Suppressor macrophage treated with lipopolysaccharide for 4 hours (primary cell): ENCODE data around the gene SLIT3.

Source experiments
- DNase-seq: peaks from one replicate; pipeline ENCODE4 v3.0.0-alpha.2; 2020

Gene SLIT3

GRCh38 chr5:168781941-168782571 is 518.9 kb downstream of the SLIT3 start:
- DNase-seq = no peak

- DNase-seq = no peak
These were observed 520.1 kb downstream of the SLIT3 start for GRCh38 chr5:168780888-168781287.

DNA sequence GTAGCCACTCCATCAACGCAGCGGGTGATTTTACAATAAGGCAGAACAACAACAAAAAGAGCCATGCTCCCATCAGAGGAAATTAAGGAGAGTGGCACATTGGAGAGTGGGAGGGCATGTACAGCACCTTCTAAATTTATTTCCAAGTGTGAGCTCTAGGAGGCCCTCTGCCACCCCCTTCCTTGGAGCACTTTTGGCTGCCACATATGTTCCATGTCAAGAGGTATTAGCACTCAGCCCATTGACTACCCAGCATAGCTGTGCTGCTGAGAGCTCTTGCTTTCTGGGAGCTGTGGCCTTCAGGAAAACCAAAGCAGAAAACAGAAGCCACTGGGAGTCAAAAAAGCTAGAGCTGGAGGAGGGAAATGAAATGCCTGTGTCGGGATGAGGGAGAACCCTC is 521.6 kb downstream of the SLIT3 start:
- DNase-seq = no peak

DNA sequence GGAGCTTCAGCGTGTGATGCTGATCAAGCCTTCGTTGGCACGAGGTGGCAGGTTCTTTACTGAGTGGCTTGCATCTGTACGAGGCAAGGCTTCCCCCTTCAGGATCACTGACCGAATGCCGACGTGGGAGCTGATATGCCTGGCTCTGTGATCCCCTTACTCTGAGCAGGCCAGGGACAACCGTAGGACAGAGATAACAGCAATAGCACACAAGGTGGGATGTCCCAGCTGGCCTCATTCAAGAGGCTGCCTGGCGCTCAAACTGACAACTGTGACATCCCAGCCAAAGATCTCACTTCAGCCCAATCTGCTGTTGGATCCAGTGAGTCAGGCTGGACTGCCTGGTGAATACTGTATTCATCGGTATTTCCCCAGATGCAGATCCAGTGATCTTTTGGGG is 522.4 kb downstream of the SLIT3 start:
- no peak for DNase-seq

- DNase-seq = no peak
These were observed 523.3 kb downstream of the SLIT3 start for GRCh38 chr5:168777651-168778050.

DNA sequence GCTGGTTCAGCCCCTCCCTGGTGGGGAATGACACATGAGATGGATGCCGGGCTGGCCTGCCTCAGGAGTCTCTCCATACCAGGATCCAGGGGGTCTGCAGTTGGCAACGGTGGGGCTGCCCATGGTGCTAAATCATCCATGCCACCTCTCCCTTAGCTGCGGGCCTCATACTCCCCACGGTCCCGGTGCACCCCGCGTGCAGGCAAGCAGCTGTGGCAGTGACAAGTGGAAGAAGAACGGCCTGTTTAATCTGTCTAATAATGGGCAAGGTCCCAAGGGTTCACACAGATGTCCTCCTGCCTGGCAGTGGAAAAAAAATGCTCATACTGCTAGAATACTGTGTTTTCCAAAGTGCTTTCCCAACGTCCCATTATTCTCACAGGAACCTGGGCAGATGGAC is 524.9 kb downstream of the SLIT3 start:
- DNase-seq = no peak

- DNase-seq = no peak
These were observed 527.7 kb downstream of the SLIT3 start for GRCh38 chr5:168773226-168773625.

- DNase-seq = no peak
These were observed 528.5 kb downstream of the SLIT3 start for GRCh38 chr5:168772316-168772961.

DNA sequence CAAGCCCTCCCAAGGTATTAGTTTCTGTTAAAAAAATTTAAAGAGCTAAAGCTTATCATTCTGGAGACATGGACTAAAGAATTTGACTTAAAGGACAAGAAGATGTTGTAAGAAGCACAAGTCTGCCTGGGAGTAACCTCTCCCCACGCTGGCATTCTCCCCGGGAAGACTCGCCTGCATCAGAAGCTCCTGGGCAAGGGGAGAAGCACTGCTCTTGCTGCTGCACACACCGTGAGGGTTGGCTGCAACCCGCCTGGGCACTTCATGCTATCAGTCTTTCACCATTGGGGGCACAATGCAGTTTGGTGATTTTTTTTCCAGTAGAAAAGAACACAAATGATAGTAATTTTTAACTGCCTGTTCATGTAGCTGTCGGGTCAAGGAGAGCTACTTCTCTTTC is 529.3 kb downstream of the SLIT3 start:
- DNase-seq = no peak

GRCh38 chr5:168770996-168771395 is 529.9 kb downstream of the SLIT3 start:
- DNase-seq = no peak

GRCh38 chr5:168770036-168770498 is 530.9 kb downstream of the SLIT3 start:
- DNase-seq = no peak

DNA sequence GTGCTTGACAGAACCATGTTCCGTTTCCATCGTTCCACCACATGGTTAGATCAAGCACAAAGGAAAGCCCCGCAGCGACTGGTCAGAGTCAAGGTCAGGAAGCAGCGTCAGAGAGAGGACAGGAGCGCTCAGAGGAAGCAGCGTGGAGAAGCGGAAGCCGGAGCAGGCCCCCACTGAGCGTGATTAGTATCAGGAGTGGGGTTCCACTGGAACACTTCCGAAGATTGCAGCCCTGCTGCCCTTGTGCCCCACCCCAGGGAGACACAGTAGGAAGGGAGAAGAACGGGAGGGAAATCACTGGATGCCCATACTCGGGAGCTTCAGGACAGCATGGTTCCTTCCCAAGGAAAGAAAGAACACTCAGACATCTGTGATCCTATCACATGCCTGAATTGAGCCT is 532.8 kb downstream of the SLIT3 start:
- DNase-seq = no peak

- no peak for DNase-seq
These were observed 534.6 kb downstream of the SLIT3 start for GRCh38 chr5:168766426-168766700.

DNA sequence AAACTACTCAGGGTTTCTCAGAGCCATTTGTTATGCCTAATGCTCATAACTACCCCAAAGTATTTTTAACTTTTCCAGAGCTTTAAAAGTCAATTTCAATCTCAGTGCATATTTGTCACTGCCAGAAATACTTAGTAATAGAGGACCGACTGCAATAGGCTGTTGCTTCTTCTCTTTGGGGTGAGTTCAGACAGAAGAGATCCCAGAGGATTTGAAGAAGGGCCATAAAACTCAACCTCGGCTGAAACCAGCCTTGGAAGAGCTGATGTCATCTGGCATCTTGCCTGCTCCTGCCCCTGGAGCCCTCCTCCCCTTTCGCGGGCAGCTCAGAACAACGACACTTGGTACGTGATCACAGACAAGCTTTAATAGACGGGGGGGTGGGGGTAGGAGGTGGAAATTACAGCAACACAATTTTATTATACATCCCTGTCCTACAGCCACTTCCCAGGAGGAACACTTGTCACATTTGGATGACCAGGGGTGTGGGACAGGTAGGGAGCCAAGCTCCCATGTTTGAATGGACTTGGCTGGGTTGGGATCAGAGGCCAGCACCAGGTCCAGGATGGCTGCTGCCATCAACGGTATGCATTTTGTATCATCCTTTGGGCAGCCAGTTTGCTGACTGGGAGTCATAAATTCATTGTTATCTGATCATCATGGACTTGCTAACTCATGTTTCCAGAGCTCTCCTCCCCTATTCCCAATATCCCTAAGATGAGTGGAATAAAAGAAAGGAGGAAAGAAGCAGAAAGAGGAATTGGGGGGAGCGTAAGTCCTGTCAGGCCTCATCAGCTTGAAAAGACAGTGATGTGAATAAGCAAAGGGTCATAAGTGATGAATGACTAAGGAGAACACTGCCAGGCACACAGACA is 535.2 kb downstream of the SLIT3 start:
- DNase-seq = no peak

DNA sequence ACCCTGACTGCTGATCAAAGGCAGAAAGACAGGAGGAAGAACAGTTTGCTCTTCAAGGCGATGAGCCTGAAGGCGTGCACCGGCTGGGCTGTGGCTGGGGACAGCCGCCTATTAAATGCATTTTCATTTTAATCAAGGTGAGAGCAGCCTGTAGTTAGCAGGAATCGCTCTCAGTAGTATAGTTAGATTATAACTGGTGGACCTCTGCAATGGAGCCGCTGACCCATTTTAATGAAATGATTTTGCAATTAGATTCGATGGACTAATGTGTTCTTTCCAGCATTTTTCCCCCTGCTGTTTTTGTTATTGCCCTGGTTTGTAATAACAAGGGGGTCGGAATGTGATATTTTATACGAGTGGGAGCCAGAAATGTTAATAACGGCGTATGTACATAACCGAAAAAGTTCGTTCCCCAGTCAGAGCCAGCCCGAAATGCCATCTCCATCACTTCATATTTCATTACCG is 535.8 kb downstream of the SLIT3 start:
- no peak for DNase-seq

DNA sequence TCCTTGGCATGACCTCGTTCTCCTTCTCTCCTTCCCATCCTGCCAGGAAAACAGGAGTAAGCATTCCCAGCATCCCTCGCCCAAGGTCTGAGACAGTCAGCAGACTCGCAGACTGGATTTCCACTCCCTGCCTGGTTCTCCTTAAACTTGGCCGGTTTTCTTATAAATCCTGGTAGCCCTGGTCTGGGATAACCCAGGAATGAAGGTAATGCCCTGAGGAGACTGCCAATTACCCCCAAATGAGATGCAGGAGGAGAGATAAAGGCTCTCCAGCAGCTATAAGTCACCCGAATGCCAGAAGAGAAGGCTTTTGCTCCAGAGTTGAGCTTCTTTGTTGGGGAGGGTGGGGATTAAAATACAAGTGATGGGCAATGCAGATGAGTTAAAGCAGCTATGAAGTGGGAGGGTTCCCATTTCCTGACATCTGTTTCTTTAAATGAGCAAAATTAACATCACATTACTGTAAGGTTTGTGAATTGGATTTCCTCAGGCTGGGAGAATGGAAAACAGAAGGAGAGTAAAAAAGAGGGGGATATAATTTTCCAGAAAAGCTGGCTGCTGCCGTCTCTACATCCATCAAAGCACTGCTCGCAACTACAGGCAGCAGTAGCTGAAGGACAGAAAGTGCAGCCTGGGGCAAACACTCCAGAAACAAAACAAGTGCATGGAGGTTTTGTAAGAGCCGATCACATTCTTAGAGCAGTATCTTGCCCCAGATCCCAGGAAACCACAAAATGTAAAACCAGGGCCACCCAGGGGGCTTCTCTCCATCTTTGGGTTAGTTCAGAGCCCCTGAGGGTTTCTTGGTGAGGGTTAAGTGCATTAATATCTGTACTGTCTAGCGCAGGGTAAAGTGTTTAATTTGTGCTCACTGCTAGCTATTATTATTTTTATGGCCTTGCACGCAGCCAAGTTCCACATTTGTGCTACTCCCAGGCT is 544.2 kb downstream of the SLIT3 start:
- DNase-seq = no peak

GRCh38 chr5:168755548-168756093 is 545.3 kb downstream of the SLIT3 start:
- DNase-seq = no peak

GRCh38 chr5:168753691-168754254 is 547.2 kb downstream of the SLIT3 start:
- no peak for DNase-seq

GRCh38 chr5:168752416-168753190 is 548.3 kb downstream of the SLIT3 start:
- DNase-seq = no peak

DNA sequence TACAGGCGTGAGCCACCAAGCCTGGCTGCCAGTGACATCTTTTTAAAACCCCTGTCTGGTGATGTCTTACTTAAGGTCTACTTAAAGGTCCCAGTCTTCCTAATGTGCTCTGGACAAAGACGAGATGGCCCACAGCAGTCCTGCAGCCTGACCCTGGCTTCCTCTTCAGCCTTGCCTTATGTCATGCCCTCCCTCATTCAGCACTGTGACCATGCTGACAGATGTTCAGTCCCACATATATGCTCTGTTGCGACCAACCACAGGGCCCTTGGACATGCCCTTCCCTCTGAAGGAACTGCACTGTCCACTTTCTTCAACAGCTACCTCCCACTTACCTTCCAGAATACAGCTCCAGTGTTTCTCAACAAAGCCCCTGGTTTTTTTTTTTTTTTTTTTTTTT is 548.9 kb downstream of the SLIT3 start:
- DNase-seq = no peak

DNA sequence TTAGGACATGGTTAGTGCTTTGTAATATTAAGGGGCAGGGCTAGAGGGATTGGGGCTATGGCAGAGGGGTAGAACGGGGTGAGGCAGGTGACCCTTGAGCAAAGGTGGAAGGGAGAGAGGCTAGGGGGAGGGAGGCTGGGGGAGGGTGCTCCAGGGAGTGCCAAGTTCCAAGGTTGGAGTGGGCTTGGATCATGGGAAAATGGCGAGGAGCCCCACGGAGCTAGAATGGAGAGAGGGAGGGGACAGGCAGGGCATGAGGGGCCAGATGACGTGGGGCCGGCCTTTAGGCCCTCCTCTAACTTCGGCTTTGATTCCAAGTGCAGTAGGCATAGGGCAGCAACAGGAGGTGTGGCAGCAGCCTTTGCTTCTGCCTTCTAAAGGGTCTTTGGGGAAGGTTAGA is 550.0 kb downstream of the SLIT3 start:
- no peak for DNase-seq
